ENCODE results near the gene LRMDA.

DNA sequence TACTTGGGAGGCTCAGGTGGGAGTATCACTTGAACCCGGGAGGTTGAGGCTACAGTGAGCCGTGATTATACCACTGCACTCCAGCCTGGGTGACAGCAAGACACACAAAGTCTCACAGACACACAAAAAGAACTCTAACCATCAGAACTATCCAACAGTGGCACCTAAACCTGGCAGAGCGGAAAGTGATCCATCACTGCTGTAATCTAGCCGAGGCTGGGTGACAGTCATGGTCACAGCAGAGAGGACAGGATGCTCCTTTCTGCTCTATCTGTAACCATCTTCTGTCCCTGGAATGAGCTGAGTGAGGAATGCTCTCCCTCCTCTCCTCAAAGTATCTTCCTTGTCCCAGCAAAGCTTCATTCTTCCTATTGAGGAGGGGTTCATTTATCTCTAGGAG is 656.6 kb downstream of the LRMDA start:
- no peak for TF ChIP-seq POLR2AphosphoS5 (IDR thresholded peaks at IDR 0.05)
- TF ChIP-seq, protein P1, sequence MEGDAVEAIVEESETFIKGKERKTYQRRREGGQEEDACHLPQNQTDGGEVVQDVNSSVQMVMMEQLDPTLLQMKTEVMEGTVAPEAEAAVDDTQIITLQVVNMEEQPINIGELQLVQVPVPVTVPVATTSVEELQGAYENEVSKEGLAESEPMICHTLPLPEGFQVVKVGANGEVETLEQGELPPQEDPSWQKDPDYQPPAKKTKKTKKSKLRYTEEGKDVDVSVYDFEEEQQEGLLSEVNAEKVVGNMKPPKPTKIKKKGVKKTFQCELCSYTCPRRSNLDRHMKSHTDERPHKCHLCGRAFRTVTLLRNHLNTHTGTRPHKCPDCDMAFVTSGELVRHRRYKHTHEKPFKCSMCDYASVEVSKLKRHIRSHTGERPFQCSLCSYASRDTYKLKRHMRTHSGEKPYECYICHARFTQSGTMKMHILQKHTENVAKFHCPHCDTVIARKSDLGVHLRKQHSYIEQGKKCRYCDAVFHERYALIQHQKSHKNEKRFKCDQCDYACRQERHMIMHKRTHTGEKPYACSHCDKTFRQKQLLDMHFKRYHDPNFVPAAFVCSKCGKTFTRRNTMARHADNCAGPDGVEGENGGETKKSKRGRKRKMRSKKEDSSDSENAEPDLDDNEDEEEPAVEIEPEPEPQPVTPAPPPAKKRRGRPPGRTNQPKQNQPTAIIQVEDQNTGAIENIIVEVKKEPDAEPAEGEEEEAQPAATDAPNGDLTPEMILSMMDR (IDR thresholded peaks at IDR 0.05): no peak
- no peak for TF ChIP-seq EP300 (IDR thresholded peaks at IDR 0.05; ENCODE audit: low read depth)
- TF ChIP-seq POLR2A (IDR thresholded peaks at IDR 0.05): no peak

Measured in transverse colon (tissue), 4 donors.